Measurements from ENCODE around the gene SNX14.

- TF ChIP-seq POLR2AphosphoS5 (IDR thresholded peaks at IDR 0.05; ENCODE audit: low read depth, low read length) = peak; percentile 27; the same call in 1 of the 2 replicates
- TF ChIP-seq CBX5 (IDR thresholded peaks at IDR 0.05; ENCODE audit: low read depth, low read length) = no peak
- no peak for TF ChIP-seq EZH2 (IDR thresholded peaks at IDR 0.05; ENCODE audit: low read depth, low read length, severe bottlenecking)
Observed at GRCh38 chr6:85632164-85632942, 38.7 kb upstream of the SNX14 start.

All from H1 (cell line).